Neural cell (in vitro differentiated cells): ENCODE measurements around the gene LTBP1. TPM values are rescaled to one million over a fixed set of nuclear protein-coding genes. Genes with fewer than 3 reads are reported as not detected.

Source experiments
- H2AFZ ChIP-seq: fragments of 200-600, 300-800 bp; sonication (generic), shearing (Covaris generic); 2 replicates; pipeline ENCODE4 v1.6.0; 2014; ENCODE audit warnings: low read depth, mild to moderate bottlenecking, antibody characterized with exemption, low read length, moderate library complexity
- H3F3A ChIP-seq: fragments of 200-600 bp; shearing (Covaris generic); 2 replicates; pipeline ENCODE4 v1.6.1; 2016; ENCODE audit warnings: mild to moderate bottlenecking, moderate library complexity, mixed read lengths, antibody characterized with exemption, low read length; ENCODE audit not compliant: insufficient read depth, poor library complexity, severe bottlenecking
- H3K27ac ChIP-seq: fragments of 200-600, 300-800 bp; sonication (generic), shearing (Covaris generic); 2 replicates; pipeline ENCODE4 v1.5.1; 2014; ENCODE audit warnings: mild to moderate bottlenecking, low read length, moderate library complexity
- H3K27me3 ChIP-seq: fragments of 300-800, 200-600 bp; sonication (generic), shearing (Covaris generic); 2 replicates; pipeline ENCODE4 v1.6.0; 2014; ENCODE audit warnings: mild to moderate bottlenecking, low read depth, low read length, moderate library complexity; ENCODE audit not compliant: insufficient read depth
- H3K36me3 ChIP-seq: fragments of 300-800, 200-600 bp; sonication (generic), shearing (Covaris generic); 2 replicates; pipeline ENCODE4 v1.5.1; 2014; ENCODE audit warnings: mild to moderate bottlenecking, antibody characterized with exemption, low read length, moderate library complexity; ENCODE audit not compliant: insufficient read depth
- H3K4me2 ChIP-seq: fragments of 300-800, 200-600 bp; sonication (generic), shearing (Covaris generic); 2 replicates; pipeline ENCODE4 v1.6.0; 2014; ENCODE audit warnings: mild to moderate bottlenecking, low read length
- H3K4me3 ChIP-seq: fragments of 300-800, 200-600 bp; sonication (generic), shearing (Covaris generic); 2 replicates; pipeline ENCODE4 v1.5.1; 2014; ENCODE audit warnings: mild to moderate bottlenecking, low read length, moderate library complexity
- H3K79me2 ChIP-seq: fragments of 200-600 bp; shearing (Covaris generic); replicated peaks from 2 replicates; pipeline ENCODE4 v1.6.0; 2014; ENCODE audit warnings: mild to moderate bottlenecking, low read length, moderate library complexity; ENCODE audit not compliant: insufficient read depth
- H3K9ac ChIP-seq: fragments of 300-800, 200-600 bp; sonication (generic), shearing (Covaris generic); 2 replicates; pipeline ENCODE4 v1.6.1; 2016; ENCODE audit warnings: mild to moderate bottlenecking, low read length, mixed read lengths
- H3K9me2 ChIP-seq: fragments of 200-600 bp; shearing (Covaris generic); 2 replicates; pipeline ENCODE4 v1.6.1; 2016; ENCODE audit warnings: mild to moderate bottlenecking, low read length, mixed read lengths; ENCODE audit not compliant: insufficient read depth
- H3K9me3 ChIP-seq: fragments of 200-600, 300-800 bp; sonication (generic), shearing (Covaris generic); 2 replicates; pipeline ENCODE4 v1.6.1; 2016; ENCODE audit warnings: mild to moderate bottlenecking, mixed run types, low read length, moderate library complexity, mixed read lengths
- H4K20me1 ChIP-seq: fragments of 200-600 bp; shearing (Covaris generic); 2 replicates; pipeline ENCODE4 v1.6.1; 2016; ENCODE audit warnings: mild to moderate bottlenecking, mixed run types; ENCODE audit not compliant: insufficient read depth
- EP300 ChIP-seq: fragments of 450-650 bp; conservative IDR thresholded peaks from 2 replicates; pipeline ENCODE4 v1.6.1; 2014; ENCODE audit warnings: antibody characterized with exemption, mild to moderate bottlenecking, moderate library complexity; ENCODE audit not compliant: poor library complexity, severe bottlenecking
- EZH2 ChIP-seq: fragments of 200-600, 300-800 bp; shearing (Covaris generic), sonication (generic); IDR thresholded peaks from 2 replicates; pipeline ENCODE4 v1.6.1; 2014; ENCODE audit warnings: antibody characterized with exemption, low read length, borderline replicate concordance, mild to moderate bottlenecking; ENCODE audit not compliant: insufficient read depth, poor library complexity, severe bottlenecking
- MXI1 ChIP-seq: fragments of 450-650 bp; conservative IDR thresholded peaks from 2 replicates; pipeline ENCODE4 v1.6.1; 2014; ENCODE audit warnings: antibody characterized with exemption, mild to moderate bottlenecking; ENCODE audit not compliant: poor library complexity, severe bottlenecking
- POLR2AphosphoS5 ChIP-seq: IDR thresholded peaks from 2 replicates; pipeline ENCODE4 v1.6.1; 2012
- RAD21 ChIP-seq: fragments of 450-650 bp; conservative IDR thresholded peaks from 2 replicates; pipeline ENCODE4 v1.6.1; 2014; ENCODE audit warnings: antibody characterized with exemption, mild to moderate bottlenecking, moderate library complexity
- SMC3 ChIP-seq: fragments of 450-650 bp; conservative IDR thresholded peaks from 2 replicates; pipeline ENCODE4 v1.6.1; 2014; ENCODE audit warnings: antibody characterized with exemption, mild to moderate bottlenecking, moderate library complexity; ENCODE audit not compliant: poor library complexity
- TAF1 ChIP-seq: IDR thresholded peaks from 2 replicates; pipeline ENCODE4 v1.6.1; 2012; ENCODE audit warnings: low read depth
- polyA plus RNA-seq: library from polyadenylated mRNA; depleted of rRNA; stranded (reverse); fragments of >200 nt; gene quantifications from 2 replicates; pipeline ENCODE4 v1.2.3, GENCODE V29; 2014
- TF ChIP-seq, protein P1 (sequence below): fragments of 450-650 bp; IDR thresholded peaks from 2 replicates; pipeline ENCODE4 v1.5.1; 2014; ENCODE audit warnings: antibody characterized with exemption, mild to moderate bottlenecking, moderate library complexity; ENCODE audit not compliant: poor library complexity, severe bottlenecking
- TF ChIP-seq, protein P2 (sequence below): IDR thresholded peaks from 2 replicates; pipeline ENCODE4 v1.6.1; 2012; ENCODE audit warnings: borderline replicate concordance

The LTBP1 gene
- polyA plus RNA-seq, 1 donor from 2014 or later, result 1.8 TPM

DNA sequence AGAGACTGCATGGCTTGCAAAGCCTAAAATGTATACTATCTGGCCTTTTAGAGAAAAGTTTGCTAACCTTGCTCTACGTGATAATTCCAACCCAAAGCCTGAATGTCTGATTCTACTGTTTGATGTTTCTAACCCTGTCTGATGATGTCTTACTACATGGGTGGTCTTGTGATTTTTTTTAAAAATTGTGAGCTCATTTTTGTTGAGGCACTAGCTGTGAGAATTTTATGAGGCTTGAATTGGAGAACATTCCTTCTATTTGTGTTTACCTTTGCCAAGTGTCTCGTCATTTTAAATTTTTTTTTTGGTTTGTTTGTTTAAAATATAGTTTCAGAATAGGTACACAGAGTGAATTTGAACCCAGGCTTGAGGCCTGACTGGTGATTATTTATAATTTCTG is 15.2 kb upstream of the LTBP1 start:
- Histone ChIP-seq H3K4me3 (no peak overlapping the region), H3K79me2 (no peaks in the 10 kb centered on the region), H4K20me1 (no peaks in the 10 kb centered on the region), H3K4me2 (no peak overlapping the region), H3K36me3 (no peaks in the 10 kb centered on the region), H3K27ac (no peak overlapping the region), H3K9me3 (no peaks in the 10 kb centered on the region), H3K9ac (no peak overlapping the region), H2AFZ (no peak overlapping the region), H3K9me2 (no peaks in the 10 kb centered on the region), H3F3A (no peaks in the 10 kb centered on the region), H3K27me3 (no peaks in the 10 kb centered on the region)
- TF ChIP-seq TAF1 (no peak), EP300 (no peak), POLR2AphosphoS5 (no peak), SMC3 (no peak), MXI1 (no peak)
- TF ChIP-seq, protein P1, sequence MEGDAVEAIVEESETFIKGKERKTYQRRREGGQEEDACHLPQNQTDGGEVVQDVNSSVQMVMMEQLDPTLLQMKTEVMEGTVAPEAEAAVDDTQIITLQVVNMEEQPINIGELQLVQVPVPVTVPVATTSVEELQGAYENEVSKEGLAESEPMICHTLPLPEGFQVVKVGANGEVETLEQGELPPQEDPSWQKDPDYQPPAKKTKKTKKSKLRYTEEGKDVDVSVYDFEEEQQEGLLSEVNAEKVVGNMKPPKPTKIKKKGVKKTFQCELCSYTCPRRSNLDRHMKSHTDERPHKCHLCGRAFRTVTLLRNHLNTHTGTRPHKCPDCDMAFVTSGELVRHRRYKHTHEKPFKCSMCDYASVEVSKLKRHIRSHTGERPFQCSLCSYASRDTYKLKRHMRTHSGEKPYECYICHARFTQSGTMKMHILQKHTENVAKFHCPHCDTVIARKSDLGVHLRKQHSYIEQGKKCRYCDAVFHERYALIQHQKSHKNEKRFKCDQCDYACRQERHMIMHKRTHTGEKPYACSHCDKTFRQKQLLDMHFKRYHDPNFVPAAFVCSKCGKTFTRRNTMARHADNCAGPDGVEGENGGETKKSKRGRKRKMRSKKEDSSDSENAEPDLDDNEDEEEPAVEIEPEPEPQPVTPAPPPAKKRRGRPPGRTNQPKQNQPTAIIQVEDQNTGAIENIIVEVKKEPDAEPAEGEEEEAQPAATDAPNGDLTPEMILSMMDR, result no peak
- TF ChIP-seq, protein P2, sequence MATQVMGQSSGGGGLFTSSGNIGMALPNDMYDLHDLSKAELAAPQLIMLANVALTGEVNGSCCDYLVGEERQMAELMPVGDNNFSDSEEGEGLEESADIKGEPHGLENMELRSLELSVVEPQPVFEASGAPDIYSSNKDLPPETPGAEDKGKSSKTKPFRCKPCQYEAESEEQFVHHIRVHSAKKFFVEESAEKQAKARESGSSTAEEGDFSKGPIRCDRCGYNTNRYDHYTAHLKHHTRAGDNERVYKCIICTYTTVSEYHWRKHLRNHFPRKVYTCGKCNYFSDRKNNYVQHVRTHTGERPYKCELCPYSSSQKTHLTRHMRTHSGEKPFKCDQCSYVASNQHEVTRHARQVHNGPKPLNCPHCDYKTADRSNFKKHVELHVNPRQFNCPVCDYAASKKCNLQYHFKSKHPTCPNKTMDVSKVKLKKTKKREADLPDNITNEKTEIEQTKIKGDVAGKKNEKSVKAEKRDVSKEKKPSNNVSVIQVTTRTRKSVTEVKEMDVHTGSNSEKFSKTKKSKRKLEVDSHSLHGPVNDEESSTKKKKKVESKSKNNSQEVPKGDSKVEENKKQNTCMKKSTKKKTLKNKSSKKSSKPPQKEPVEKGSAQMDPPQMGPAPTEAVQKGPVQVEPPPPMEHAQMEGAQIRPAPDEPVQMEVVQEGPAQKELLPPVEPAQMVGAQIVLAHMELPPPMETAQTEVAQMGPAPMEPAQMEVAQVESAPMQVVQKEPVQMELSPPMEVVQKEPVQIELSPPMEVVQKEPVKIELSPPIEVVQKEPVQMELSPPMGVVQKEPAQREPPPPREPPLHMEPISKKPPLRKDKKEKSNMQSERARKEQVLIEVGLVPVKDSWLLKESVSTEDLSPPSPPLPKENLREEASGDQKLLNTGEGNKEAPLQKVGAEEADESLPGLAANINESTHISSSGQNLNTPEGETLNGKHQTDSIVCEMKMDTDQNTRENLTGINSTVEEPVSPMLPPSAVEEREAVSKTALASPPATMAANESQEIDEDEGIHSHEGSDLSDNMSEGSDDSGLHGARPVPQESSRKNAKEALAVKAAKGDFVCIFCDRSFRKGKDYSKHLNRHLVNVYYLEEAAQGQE, result no peak

DNA sequence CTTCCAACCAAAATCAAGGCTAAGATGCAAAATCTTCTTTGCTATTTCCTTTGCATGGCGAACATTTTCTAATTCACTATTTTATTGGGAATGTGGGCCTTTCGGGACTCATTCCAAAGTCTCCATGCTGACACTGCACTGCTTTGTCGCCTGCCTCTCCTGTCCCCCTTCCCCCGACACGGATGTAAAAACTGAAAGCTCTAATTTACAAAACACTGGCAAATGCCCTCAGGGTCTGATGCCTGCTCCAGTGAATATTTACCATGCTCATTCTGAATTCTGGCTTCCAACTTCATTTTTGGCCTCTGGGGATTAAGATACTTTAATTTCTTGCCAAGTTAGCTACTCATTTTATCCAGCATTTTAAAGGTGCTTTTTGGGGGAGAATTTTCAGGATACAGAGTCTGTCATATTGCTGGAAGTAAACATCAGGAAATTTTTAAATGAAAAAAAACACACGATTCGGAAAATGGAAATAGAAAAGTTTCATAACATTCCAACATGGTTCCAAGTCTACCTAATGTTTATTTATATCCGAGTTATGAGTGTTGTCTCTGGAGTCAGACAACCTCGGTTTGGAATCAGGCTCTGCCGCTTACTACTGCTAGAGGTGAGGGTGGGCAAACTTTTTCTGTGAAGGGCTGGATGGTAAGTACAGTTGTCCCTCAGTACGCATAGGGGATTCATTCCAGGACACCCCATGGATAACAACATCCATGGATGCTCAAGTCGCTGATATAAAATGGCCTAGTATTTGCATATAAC is 14.6 kb upstream of the LTBP1 start:
- TF ChIP-seq POLR2AphosphoS5, result no peak
- TF ChIP-seq EZH2, result no peak
- no peak for TF ChIP-seq TAF1
- TF ChIP-seq, protein P2, result no peak
- no peak for TF ChIP-seq MXI1
- TF ChIP-seq RAD21, result no peak
- TF ChIP-seq EP300, result no peak
- TF ChIP-seq SMC3, result no peak
- TF ChIP-seq, protein P1, result no peak
- no peak overlapping the region for H3K4me2 ChIP-seq
- H2AFZ ChIP-seq, result no peak overlapping the region

More for the DNA sequence above, 14.6 kb upstream of the LTBP1 start:
- no peak overlapping the region for H3K27ac ChIP-seq
- H3K9me3 ChIP-seq, result no peaks in the 10 kb centered on the region
- H3F3A ChIP-seq, result no peaks in the 10 kb centered on the region
- no peak overlapping the region for H3K4me3 ChIP-seq
- H3K27me3 ChIP-seq, result no peaks in the 10 kb centered on the region
- no peaks in the 10 kb centered on the region for H3K36me3 ChIP-seq
- H4K20me1 ChIP-seq, result no peaks in the 10 kb centered on the region
- no peak overlapping the region for H3K9ac ChIP-seq
- H3K79me2 ChIP-seq, result no peaks in the 10 kb centered on the region
- no peaks in the 10 kb centered on the region for H3K9me2 ChIP-seq
